Parathyroid adenoma (tissue), 2 donors: Measurements from ENCODE around the gene HLA-DOB.

Source experiments
- H2AFZ ChIP-seq: fragments of 300-600 bp; sonication (generic); one replicate; pipeline ENCODE4 v1.7.0; 2017; ENCODE audit warnings: antibody characterized with exemption, mild to moderate bottlenecking
- H3K27ac ChIP-seq: fragments of 300-600 bp; sonication (generic); one replicate; pipeline ENCODE4 v1.7.0; 2017
- H3K27me3 ChIP-seq: fragments of 300-600 bp; sonication (generic); one replicate; pipeline ENCODE4 v1.7.0; 2017; ENCODE audit warnings: low read length; ENCODE audit not compliant: control insufficient read depth, insufficient read depth
- H3K36me3 ChIP-seq: fragments of 300-600 bp; sonication (generic); one replicate; pipeline ENCODE4 v1.7.0; 2017; ENCODE audit warnings: low read length; ENCODE audit not compliant: control insufficient read depth, insufficient read depth
- H3K4me1 ChIP-seq: fragments of 300-600 bp; sonication (generic); one replicate; pipeline ENCODE4 v1.7.0; 2017; ENCODE audit warnings: control low read depth
- H3K4me2 ChIP-seq: fragments of 300-600 bp; sonication (generic); one replicate; pipeline ENCODE4 v1.7.0; 2017; ENCODE audit warnings: low read length
- H3K4me3 ChIP-seq: fragments of 300-600 bp; sonication (generic); one replicate; pipeline ENCODE4 v1.7.0; 2017; ENCODE audit warnings: low read depth, low read length
- H3K79me2 ChIP-seq: fragments of 300-600 bp; sonication (generic); one replicate; pipeline ENCODE4 v1.7.0; 2017; ENCODE audit warnings: control low read depth
- H3K9ac ChIP-seq: fragments of 300-600 bp; sonication (generic); one replicate; pipeline ENCODE4 v1.7.0; 2017; ENCODE audit warnings: mild to moderate bottlenecking
- H3K9me3 ChIP-seq: fragments of 300-600 bp; sonication (generic); one replicate; pipeline ENCODE4 v1.7.0; 2017; ENCODE audit warnings: low read length; ENCODE audit not compliant: control insufficient read depth
- CTCF ChIP-seq: fragments of 300-600 bp; sonication (generic); IDR thresholded peaks from one replicate; pipeline ENCODE4 v1.7.0; 2017; ENCODE audit warnings: antibody characterized with exemption, mild to moderate bottlenecking
- donor health status: primary hyperparathyroidism.

HLA-DOB gene

GRCh38 chr6:32858194-32858593 is 41.4 kb upstream of the HLA-DOB start:
- H3K9me3 ChIP-seq, result no peaks in the 10 kb centered on the region
- H3K36me3 ChIP-seq, result no peaks in the 10 kb centered on the region
- no peak overlapping the region for H3K4me2 ChIP-seq
- H3K9ac ChIP-seq, result no peak overlapping the region
- no peak overlapping the region for H3K27ac ChIP-seq
- H3K79me2 ChIP-seq, result no peaks in the 10 kb centered on the region
- H2AFZ ChIP-seq, result no peak overlapping the region
- no peaks in the 10 kb centered on the region for H3K27me3 ChIP-seq
- no peak for TF ChIP-seq CTCF
- no peak overlapping the region for H3K4me3 ChIP-seq
- peaks cover 5% of the 10 kb centered on the region for H3K4me1 ChIP-seq

DNA sequence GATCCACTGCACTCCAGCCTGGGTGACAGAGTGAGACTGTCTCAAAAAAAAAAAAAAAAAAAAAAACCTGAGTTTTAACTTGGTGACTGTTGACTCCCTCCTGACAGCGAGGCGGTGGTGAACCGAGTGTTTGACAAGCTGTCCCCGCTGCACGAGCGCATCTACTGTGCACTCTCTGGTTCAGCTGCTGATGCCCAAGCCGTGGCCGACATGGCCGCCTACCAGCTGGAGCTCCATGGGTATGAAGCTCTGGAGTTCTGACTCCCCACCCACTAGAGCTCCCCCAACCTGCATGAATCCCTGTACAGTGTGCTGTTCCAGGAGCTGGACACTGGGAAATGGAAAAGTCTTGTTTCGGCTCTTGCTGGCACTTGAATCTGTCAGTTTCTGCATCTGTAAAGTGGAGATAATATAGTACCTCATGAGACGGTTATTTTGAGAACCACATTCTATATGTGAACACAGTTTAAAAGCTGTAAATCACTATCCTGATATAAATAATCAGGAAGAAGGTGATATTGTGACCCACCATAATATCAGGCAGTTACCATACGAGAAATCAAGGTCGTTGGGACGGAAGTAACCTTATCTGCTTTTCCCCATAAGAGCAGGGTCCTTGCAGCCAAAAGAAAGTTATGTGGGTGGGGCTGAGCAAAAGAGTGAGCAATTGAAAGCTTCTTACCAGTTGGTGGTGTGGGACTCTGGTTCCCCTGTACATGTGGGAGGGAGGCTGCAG is 40.5 kb upstream of the HLA-DOB start:
- Histone ChIP-seq H3K27ac (no peak overlapping the region), H3K9me3 (no peaks in the 10 kb centered on the region), H3K4me2 (no peak overlapping the region), H3K27me3 (no peaks in the 10 kb centered on the region), H3K4me3 (no peak overlapping the region), H2AFZ (no peak overlapping the region), H3K36me3 (no peaks in the 10 kb centered on the region), H3K79me2 (no peaks in the 10 kb centered on the region), H3K9ac (no peak overlapping the region), H3K4me1 (peaks cover 5% of the 10 kb centered on the region)
- no peak for TF ChIP-seq CTCF

DNA sequence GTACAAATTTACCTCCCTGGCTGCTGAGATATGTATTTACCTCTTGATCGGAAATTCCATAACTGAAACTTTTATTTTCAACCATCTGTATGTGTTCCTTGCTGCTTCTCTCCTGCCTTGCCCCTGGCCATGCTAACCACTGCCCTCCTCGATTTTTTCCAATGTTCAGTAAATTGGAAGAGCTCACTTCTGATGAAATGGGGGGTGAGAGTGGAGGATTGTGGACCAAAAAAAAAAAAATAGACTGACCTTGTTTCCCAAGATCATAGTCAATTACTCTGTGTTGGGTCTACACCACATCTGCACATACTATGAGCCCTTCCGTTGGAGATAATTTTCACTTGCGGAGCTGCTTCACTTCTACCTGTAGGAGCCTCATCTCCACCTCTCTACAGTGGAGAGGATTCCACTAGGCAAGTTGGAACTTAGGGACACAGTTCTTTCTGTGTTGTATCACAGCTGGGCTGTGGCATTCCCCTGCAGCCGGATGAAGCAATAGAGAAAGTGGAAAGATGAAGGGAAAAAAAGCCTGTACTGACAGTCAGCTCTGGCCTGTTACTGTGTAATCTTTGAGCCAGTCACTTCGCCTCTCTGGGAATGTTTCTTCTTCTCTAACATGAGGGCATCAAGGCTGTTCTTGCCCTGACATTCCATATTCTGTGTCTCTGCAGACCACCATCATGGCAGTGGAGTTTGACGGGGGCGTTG is 38.8 kb upstream of the HLA-DOB start:
- no peak overlapping the region for H3K27ac ChIP-seq
- H3K27me3 ChIP-seq, result no peaks in the 10 kb centered on the region
- no peaks in the 10 kb centered on the region for H3K79me2 ChIP-seq
- peaks cover 5% of the 10 kb centered on the region for H3K4me1 ChIP-seq
- no peak overlapping the region for H2AFZ ChIP-seq
- H3K9me3 ChIP-seq, result no peaks in the 10 kb centered on the region
- no peak overlapping the region for H3K4me2 ChIP-seq
- H3K36me3 ChIP-seq, result no peaks in the 10 kb centered on the region
- H3K4me3 ChIP-seq, result no peak overlapping the region
- TF ChIP-seq CTCF, result no peak
- H3K9ac ChIP-seq, result no peak overlapping the region

DNA sequence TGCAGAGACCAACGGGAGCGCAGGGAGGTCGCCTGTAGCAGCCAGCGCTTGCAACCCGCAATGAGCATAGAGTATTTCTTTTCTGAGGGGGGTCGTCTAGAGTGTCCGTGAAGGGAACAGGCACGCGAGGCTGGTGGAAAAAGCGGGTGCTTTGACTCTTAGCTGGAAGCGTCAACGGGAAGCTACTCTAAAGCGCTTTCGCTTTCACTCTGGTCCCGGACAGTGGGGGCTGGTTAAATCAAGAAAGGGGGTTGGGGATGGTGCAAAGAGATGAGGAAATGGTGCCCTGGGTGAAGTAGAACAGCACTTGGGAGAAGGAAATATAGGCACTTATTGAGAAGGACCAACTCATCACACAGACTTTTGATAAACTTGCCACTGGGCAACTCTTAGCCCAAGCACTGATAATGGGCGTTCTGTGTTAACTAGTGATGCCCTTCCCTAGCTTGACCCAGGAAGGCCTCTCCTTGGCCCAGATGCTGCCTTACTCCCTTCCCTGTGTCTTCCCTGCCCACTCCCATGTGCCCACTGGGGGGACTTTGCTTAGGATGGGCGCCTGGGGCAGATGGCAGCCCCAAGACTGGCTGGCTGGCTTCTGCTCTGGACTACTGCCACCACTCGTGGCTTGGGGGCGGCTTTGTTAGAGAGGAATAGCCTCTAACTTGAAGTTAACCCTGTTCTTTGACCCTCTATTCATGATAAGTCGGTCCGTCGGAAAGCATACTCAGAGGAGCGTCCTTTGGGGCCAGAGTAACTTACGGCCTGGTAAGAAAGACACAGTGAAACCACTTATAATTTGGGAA is 37.8 kb upstream of the HLA-DOB start:
- Histone ChIP-seq H3K4me2 (peak overlapping the region; percentile 100), H3K4me1 (peaks cover 5% of the 10 kb centered on the region), H3K4me3 (peak overlapping the region; percentile 89), H3K9ac (no peak overlapping the region), H3K27ac (peak overlapping the region; percentile 93), H3K27me3 (no peaks in the 10 kb centered on the region), H2AFZ (peak overlapping the region; percentile 99), H3K9me3 (no peaks in the 10 kb centered on the region), H3K79me2 (no peaks in the 10 kb centered on the region), H3K36me3 (no peaks in the 10 kb centered on the region)
- no peak for TF ChIP-seq CTCF
